Stimulated activated CD8-positive, alpha-beta memory T cell treated with anti-CD3 and anti-CD28 coated beads, Interleukin-12 subunit alpha, Interleukin-12 subunit beta, amount 100 ng/mL, for 1 hour (primary cell): ENCODE measurements around the gene GPC1.
"Not testable (repeated sequence)": the region's sequence is repeated elsewhere in the genome, so short reads cannot be mapped to it uniquely, and the experiment has no call there.

ENCODE experiments used
- DNase-seq: peaks from one replicate; pipeline ENCODE4 v3.0.0-alpha.2; 2020; ENCODE audit warnings: low read depth

The GPC1 gene

GRCh38 chr2:240467659-240468302 is 32.3 kb downstream of the GPC1 start:
- no peak for DNase-seq

- no peak for DNase-seq
These were observed 33.1 kb downstream of the GPC1 start for GRCh38 chr2:240468303-240469238.

- no peak for DNase-seq
These were observed 33.8 kb downstream of the GPC1 start for GRCh38 chr2:240469239-240469636.

- DNase-seq, result no peak
These were observed 34.3 kb downstream of the GPC1 start for GRCh38 chr2:240469740-240470139.

GRCh38 chr2:240472078-240472790 is 36.8 kb downstream of the GPC1 start:
- DNase-seq, result no peak

GRCh38 chr2:240473211-240473610 is 37.7 kb downstream of the GPC1 start:
- no peak for DNase-seq

GRCh38 chr2:240477916-240478315 is 42.5 kb downstream of the GPC1 start:
- no peak for DNase-seq

GRCh38 chr2:240478346-240479110 is 43.1 kb downstream of the GPC1 start:
- DNase-seq, result no peak

- no peak for DNase-seq
These were observed 43.6 kb downstream of the GPC1 start for GRCh38 chr2:240479111-240479501.

GRCh38 chr2:240480834-240481623 is 45.6 kb downstream of the GPC1 start:
- no peak for DNase-seq

GRCh38 chr2:240481720-240482119 is 46.3 kb downstream of the GPC1 start:
- no peak for DNase-seq

- DNase-seq, result no peak
These were observed 46.7 kb downstream of the GPC1 start for GRCh38 chr2:240482141-240482540.

- no peak for DNase-seq
These were observed 56.0 kb downstream of the GPC1 start for GRCh38 chr2:240491483-240491882.

- no peak for DNase-seq
These were observed 58.8 kb downstream of the GPC1 start for GRCh38 chr2:240494194-240494793.

- not testable (repeated sequence) for DNase-seq
These were observed 59.5 kb downstream of the GPC1 start for GRCh38 chr2:240494942-240495341.

- DNase-seq, result not testable (repeated sequence)
These were observed 61.6 kb downstream of the GPC1 start for GRCh38 chr2:240497082-240497481.

GRCh38 chr2:240498171-240498957 is 62.9 kb downstream of the GPC1 start:
- no peak for DNase-seq

- no peak for DNase-seq
These were observed 63.4 kb downstream of the GPC1 start for GRCh38 chr2:240498958-240499260.

- no peak for DNase-seq
These were observed 64.1 kb downstream of the GPC1 start for GRCh38 chr2:240499309-240500301.
